ENCODE measurements around the gene SH3GL1. TPM values are rescaled to one million over a fixed set of nuclear protein-coding genes. Genes with fewer than 3 reads are reported as not detected.

Gene SH3GL1
- polyA plus RNA-seq, 1 of the 3 experiments (the other 2 are of a cell fraction) = 82.8 TPM

- Histone ChIP-seq H3K27ac (ENCODE audit: low read depth in 2 of 2, low read length in 1 of 2) (no peak overlapping the region), H3K4me1 (ENCODE audit: control insufficient read depth in 1 of 2, insufficient read depth in 2 of 2, low read depth in 1 of 2, low read length in 1 of 2) (no peaks in the 10 kb centered on the region), H3K9me3 (no peaks in the 10 kb centered on the region), H3K79me2 (ENCODE audit: insufficient read depth) (no peaks in the 10 kb centered on the region; the same call in 1 of the 2 replicates), H3K36me3 (replicated peaks in 1 of 2; ENCODE audit: control insufficient read depth in 1 of 2, insufficient read depth in 2 of 2, low read length in 1 of 2) (peaks cover 0 to 32% of the 10 kb centered on the region in 2 experiments), H2AFZ (ENCODE audit: low read depth) (no peak overlapping the region), H3K9me2 (no peaks in the 10 kb centered on the region), H3K4me3 (ENCODE audit: low read depth in 2 of 2, low read length in 1 of 2) (no peak overlapping the region), H3F3A (replicated peaks; ENCODE audit: insufficient read depth) (no peaks in the 10 kb centered on the region), H4K20me1 (ENCODE audit: insufficient read depth) (no peaks in the 10 kb centered on the region), H3K4me2 (no peak overlapping the region), H3K9ac (no peak overlapping the region), H3K27me3 (ENCODE audit: insufficient read depth) (no peaks in the 10 kb centered on the region)
- CTCF ChIA-PET = no interaction called here
- no peak for DNase-seq
- POLR2A ChIA-PET = no interaction called here
- no peak for TF ChIP-seq FOSL2 (IDR thresholded peaks at IDR 0.05; ENCODE audit: borderline replicate concordance, low read depth)
- no peak for TF ChIP-seq EZH2phosphoT487 (IDR thresholded peaks at IDR 0.05; ENCODE audit: borderline replicate concordance, low read depth)
- TF ChIP-seq FOXJ3 (CRISPR knock-in tag; IDR thresholded peaks at IDR 0.05) = no peak
- TF ChIP-seq ELF1 (IDR thresholded peaks at IDR 0.05) = no peak
- TF ChIP-seq TAF1 (IDR thresholded peaks at IDR 0.05; ENCODE audit: borderline replicate concordance, low read depth, low read length) = no peak
- no peak for TF ChIP-seq NRF1 (IDR thresholded peaks at IDR 0.05; ENCODE audit: low read depth, low read length)
- no peak for TF ChIP-seq TEAD4 (IDR thresholded peaks at IDR 0.05; ENCODE audit: borderline replicate concordance, insufficient read depth)
- TF ChIP-seq EP300 (IDR thresholded peaks at IDR 0.05; ENCODE audit: borderline replicate concordance in 1 of 2, low read depth in 1 of 2, low read length in 1 of 2) = no peak
- no peak for TF ChIP-seq MEF2A (IDR thresholded peaks at IDR 0.05; ENCODE audit: borderline replicate concordance, low read depth)
- 88% methylated on average over 13 of the region's 22 CpGs for WGBS (ENCODE audit: low lambda C conversion rate)
Observed at GRCh38 chr19:4441994-4442818, 41.9 kb upstream of the SH3GL1 start.

GRCh38 chr19:4439243-4439642 is 38.9 kb upstream of the SH3GL1 start:
- no peak overlapping the region for H3K4me2 ChIP-seq
- no peaks in the 10 kb centered on the region for H4K20me1 ChIP-seq (ENCODE audit: insufficient read depth)
- no peak overlapping the region for H3K27ac ChIP-seq (ENCODE audit: low read depth in 2 of 2, low read length in 1 of 2)
- no peak overlapping the region for H3K9ac ChIP-seq
- H3F3A ChIP-seq (replicated peaks; ENCODE audit: insufficient read depth) = no peaks in the 10 kb centered on the region
- no peak overlapping the region for H3K4me3 ChIP-seq (ENCODE audit: low read depth in 2 of 2, low read length in 1 of 2)
- no peaks in the 10 kb centered on the region for H3K27me3 ChIP-seq (ENCODE audit: insufficient read depth)
- H2AFZ ChIP-seq (ENCODE audit: low read depth) = no peak overlapping the region
- H3K9me3 ChIP-seq = no peaks in the 10 kb centered on the region
- H3K4me1 ChIP-seq (ENCODE audit: control insufficient read depth in 1 of 2, insufficient read depth in 2 of 2, low read depth in 1 of 2, low read length in 1 of 2) = no peaks in the 10 kb centered on the region
- peaks cover 0 to 4% of the 10 kb centered on the region in 2 experiments for H3K36me3 ChIP-seq (replicated peaks in 1 of 2; ENCODE audit: control insufficient read depth in 1 of 2, insufficient read depth in 2 of 2, low read length in 1 of 2)
- WGBS (ENCODE audit: low lambda C conversion rate) = 94% methylated on average over 12 of the region's 12 CpGs
- H3K79me2 ChIP-seq (ENCODE audit: insufficient read depth) = no peaks in the 10 kb centered on the region; the same call in 1 of the 2 replicates
- ChIA-PET CTCF (no interaction called here), POLR2A (no interaction called here)
- H3K9me2 ChIP-seq = no peaks in the 10 kb centered on the region
- no peak for DNase-seq
- no peak for TF ChIP-seq FOSL2 (IDR thresholded peaks at IDR 0.05; ENCODE audit: borderline replicate concordance, low read depth)
- no peak for TF ChIP-seq FOXJ3 (CRISPR knock-in tag; IDR thresholded peaks at IDR 0.05)
- TF ChIP-seq, protein P1, sequence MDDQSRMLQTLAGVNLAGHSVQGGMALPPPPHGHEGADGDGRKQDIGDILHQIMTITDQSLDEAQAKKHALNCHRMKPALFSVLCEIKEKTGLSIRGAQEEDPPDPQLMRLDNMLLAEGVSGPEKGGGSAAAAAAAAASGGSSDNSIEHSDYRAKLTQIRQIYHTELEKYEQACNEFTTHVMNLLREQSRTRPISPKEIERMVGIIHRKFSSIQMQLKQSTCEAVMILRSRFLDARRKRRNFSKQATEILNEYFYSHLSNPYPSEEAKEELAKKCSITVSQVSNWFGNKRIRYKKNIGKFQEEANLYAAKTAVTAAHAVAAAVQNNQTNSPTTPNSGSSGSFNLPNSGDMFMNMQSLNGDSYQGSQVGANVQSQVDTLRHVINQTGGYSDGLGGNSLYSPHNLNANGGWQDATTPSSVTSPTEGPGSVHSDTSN (IDR thresholded peaks at IDR 0.05) = no peak
- TF ChIP-seq POLR2AphosphoS5 (IDR thresholded peaks at IDR 0.05; ENCODE audit: low read depth, low read length) = no peak
- no peak for TF ChIP-seq NFIC (IDR thresholded peaks at IDR 0.05; ENCODE audit: borderline replicate concordance)
- TF ChIP-seq JUND (IDR thresholded peaks at IDR 0.05) = no peak
- TF ChIP-seq, protein P2, sequence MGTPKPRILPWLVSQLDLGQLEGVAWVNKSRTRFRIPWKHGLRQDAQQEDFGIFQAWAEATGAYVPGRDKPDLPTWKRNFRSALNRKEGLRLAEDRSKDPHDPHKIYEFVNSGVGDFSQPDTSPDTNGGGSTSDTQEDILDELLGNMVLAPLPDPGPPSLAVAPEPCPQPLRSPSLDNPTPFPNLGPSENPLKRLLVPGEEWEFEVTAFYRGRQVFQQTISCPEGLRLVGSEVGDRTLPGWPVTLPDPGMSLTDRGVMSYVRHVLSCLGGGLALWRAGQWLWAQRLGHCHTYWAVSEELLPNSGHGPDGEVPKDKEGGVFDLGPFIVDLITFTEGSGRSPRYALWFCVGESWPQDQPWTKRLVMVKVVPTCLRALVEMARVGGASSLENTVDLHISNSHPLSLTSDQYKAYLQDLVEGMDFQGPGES (IDR thresholded peaks at IDR 0.05; ENCODE audit: low read depth, low read length) = no peak
- TF ChIP-seq SIN3A (IDR thresholded peaks at IDR 0.05; ENCODE audit: borderline replicate concordance, low read depth, low read length) = no peak
- no peak for TF ChIP-seq YY1 (IDR thresholded peaks at IDR 0.05; ENCODE audit: low read depth)
- TF ChIP-seq ZBTB33 (IDR thresholded peaks at IDR 0.05; ENCODE audit: borderline replicate concordance, low read depth) = no peak
- TF ChIP-seq TEAD4 (IDR thresholded peaks at IDR 0.05; ENCODE audit: borderline replicate concordance, insufficient read depth) = no peak
- no peak for TF ChIP-seq FOXM1 (IDR thresholded peaks at IDR 0.05; ENCODE audit: low read depth)
- no peak for TF ChIP-seq RXRA (IDR thresholded peaks at IDR 0.05; ENCODE audit: borderline replicate concordance, low read depth)
- TF ChIP-seq RCOR1 (IDR thresholded peaks at IDR 0.05; ENCODE audit: low read length) = no peak
- TF ChIP-seq NRF1 (IDR thresholded peaks at IDR 0.05; ENCODE audit: low read depth, low read length) = no peak
- TF ChIP-seq GABPA (IDR thresholded peaks at IDR 0.05; ENCODE audit: low read depth) = no peak
